Measurements from ENCODE around the gene THSD4.

THSD4 gene

DNA sequence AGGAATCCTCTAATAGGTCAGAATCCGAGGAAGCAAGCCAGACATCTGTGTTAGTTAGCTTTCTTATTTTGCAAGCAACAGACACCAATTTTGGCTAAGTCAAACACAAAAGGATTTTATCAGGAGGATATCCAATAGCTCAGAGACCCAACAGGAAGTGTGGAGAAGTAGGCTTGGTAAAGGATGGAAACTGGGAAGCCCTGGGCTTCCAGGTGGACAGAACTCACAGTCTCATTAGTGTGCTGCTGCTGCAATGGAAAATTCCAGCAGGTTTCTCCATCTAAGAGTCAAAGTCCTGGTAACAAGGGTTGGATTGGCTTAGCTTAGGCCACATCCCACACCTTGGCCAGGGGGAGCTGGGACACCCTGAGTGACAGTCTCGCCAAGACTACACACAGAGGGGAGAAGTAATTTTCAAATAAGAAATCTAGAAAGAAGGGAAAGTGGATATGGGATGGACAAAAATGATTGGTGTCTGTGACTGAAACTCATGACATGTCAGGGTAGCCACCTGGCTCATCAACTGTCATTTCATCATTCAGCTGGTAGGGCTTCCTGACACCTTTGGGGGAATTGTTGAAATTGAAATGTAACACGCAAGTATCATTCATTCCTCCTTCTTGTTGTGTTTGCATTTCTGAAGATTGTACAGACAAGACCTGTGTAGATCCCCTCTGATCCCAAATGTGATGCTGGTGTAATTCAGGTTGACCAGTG, 158.6 kb downstream of the THSD4 start:
- Histone ChIP-seq H3K36me3 (no peaks in the 10 kb centered on the region), H3K27ac (no peak overlapping the region), H3K27me3 (ENCODE audit: insufficient read depth, low read depth, severe bottlenecking) (no peaks in the 10 kb centered on the region), H3K9me3 (ENCODE audit: severe bottlenecking) (no peaks in the 10 kb centered on the region), H3K4me3 (ENCODE audit: low read depth, low read length) (no peak overlapping the region)
- no peak for DNase-seq
- TF ChIP-seq, protein P1, sequence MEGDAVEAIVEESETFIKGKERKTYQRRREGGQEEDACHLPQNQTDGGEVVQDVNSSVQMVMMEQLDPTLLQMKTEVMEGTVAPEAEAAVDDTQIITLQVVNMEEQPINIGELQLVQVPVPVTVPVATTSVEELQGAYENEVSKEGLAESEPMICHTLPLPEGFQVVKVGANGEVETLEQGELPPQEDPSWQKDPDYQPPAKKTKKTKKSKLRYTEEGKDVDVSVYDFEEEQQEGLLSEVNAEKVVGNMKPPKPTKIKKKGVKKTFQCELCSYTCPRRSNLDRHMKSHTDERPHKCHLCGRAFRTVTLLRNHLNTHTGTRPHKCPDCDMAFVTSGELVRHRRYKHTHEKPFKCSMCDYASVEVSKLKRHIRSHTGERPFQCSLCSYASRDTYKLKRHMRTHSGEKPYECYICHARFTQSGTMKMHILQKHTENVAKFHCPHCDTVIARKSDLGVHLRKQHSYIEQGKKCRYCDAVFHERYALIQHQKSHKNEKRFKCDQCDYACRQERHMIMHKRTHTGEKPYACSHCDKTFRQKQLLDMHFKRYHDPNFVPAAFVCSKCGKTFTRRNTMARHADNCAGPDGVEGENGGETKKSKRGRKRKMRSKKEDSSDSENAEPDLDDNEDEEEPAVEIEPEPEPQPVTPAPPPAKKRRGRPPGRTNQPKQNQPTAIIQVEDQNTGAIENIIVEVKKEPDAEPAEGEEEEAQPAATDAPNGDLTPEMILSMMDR (IDR thresholded peaks at IDR 0.05; ENCODE audit: low read depth, low read length), result no peak

DNA sequence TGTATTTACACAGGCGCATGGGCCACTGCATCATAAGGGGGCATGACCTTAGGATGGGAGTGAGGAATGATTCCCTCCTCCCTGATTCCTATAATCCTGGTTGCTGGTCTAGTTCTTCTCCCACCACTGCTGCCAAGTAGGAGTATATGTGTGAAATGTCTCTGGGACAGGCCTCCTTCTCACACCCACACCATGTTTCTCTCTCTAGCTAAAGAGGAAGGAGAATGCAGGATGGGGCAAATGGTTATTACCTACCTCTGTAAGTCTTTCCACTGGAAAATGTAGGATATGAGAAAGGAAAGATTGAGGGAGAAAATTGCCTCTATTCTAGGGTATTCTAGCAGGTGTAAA, 159.2 kb downstream of the THSD4 start:
- H3K4me3 ChIP-seq (ENCODE audit: low read depth, low read length), result no peak overlapping the region
- no peak overlapping the region for H3K27ac ChIP-seq
- H3K27me3 ChIP-seq (ENCODE audit: insufficient read depth, low read depth, severe bottlenecking), result no peaks in the 10 kb centered on the region
- DNase-seq, result no peak
- no peaks in the 10 kb centered on the region for H3K36me3 ChIP-seq
- H3K9me3 ChIP-seq (ENCODE audit: severe bottlenecking), result no peaks in the 10 kb centered on the region
- TF ChIP-seq, protein P1 (IDR thresholded peaks at IDR 0.05; ENCODE audit: low read depth, low read length), result no peak

DNA sequence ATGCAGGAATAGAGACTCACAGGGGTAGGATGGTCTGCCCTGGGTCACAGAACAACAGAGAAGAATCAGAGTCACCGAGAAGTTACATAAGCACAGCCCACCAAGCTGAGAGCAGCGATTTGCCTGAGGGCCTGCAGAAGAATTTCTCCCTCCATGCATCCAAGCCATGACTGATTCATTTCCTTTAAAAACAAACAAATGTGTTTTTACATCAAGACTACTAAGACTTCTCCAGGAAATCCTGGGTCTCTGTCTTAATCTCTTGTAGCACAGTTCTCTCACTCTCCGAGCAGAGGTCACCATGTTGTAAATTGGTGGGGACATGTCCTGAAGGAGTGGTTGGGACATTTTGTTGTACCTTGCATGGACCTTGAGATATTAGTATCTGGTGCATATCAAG, 159.8 kb downstream of the THSD4 start:
- Histone ChIP-seq H3K9me3 (ENCODE audit: severe bottlenecking) (no peaks in the 10 kb centered on the region), H3K36me3 (no peaks in the 10 kb centered on the region), H3K27me3 (ENCODE audit: insufficient read depth, low read depth, severe bottlenecking) (no peaks in the 10 kb centered on the region), H3K27ac (no peak overlapping the region), H3K4me3 (ENCODE audit: low read depth, low read length) (no peak overlapping the region)
- TF ChIP-seq, protein P1 (IDR thresholded peaks at IDR 0.05; ENCODE audit: low read depth, low read length), result no peak
- DNase-seq, result no peak

DNA sequence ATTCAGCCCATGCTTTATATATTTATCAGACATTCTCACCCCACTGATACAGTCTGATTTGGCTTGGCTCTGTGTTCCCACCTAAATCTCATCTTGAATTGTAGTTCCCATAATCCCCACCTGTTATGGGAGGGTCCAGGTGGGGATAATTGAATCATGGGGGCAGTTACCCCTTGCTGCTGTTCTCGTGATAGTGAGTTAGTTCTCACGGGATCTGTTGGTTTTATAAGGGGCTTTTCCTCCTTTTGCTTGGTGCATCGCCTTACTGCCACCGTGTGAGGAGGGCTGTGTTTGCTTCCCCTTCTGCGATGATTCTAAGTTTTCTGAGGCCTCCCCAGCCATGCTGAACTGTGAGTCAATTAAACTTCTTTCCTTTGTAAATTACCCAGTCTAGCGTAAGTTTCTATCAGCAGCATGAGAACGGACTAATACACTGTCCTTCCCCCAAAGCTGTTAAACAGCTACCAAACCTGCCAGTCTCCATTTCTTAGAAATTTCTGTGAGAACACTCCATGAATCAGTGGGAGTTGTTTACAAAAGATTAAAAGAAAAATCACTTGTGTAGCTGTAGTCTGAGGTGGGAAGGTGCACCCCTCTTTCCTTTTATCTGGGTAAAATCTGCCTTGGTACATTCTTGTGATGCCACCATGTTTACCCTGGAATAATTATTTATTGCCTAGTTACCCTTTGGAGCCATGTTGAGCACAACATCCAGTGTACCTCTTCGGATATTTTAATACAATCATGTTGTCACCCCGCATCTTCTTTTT, 160.5 kb downstream of the THSD4 start:
- no peaks in the 10 kb centered on the region for H3K36me3 ChIP-seq
- H3K27ac ChIP-seq, result no peak overlapping the region
- DNase-seq, result no peak
- TF ChIP-seq, protein P1 (IDR thresholded peaks at IDR 0.05; ENCODE audit: low read depth, low read length), result no peak
- no peak overlapping the region for H3K4me3 ChIP-seq (ENCODE audit: low read depth, low read length)
- no peaks in the 10 kb centered on the region for H3K27me3 ChIP-seq (ENCODE audit: insufficient read depth, low read depth, severe bottlenecking)
- H3K9me3 ChIP-seq (ENCODE audit: severe bottlenecking), result no peaks in the 10 kb centered on the region

DNA sequence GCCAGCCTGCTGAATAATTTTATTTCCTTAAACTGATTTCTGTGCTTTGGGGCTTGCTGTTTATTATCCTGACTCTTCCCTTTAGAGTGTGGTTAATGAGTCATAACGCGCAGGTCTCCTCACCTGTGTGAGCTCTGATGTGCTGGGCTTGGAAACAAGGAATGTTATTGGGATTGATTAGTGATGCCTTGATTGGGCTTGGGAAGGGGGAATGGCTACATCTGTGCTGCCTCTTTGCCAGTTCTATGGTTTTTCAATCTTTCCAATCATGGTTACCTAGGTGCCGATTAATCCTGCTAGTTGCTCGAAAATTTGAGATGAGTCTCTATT, 161.0 kb downstream of the THSD4 start:
- no peaks in the 10 kb centered on the region for H3K9me3 ChIP-seq (ENCODE audit: severe bottlenecking)
- H3K27me3 ChIP-seq (ENCODE audit: insufficient read depth, low read depth, severe bottlenecking), result no peaks in the 10 kb centered on the region
- no peak for DNase-seq
- H3K36me3 ChIP-seq, result no peaks in the 10 kb centered on the region
- H3K4me3 ChIP-seq (ENCODE audit: low read depth, low read length), result no peak overlapping the region
- TF ChIP-seq, protein P1 (IDR thresholded peaks at IDR 0.05; ENCODE audit: low read depth, low read length), result no peak
- no peak overlapping the region for H3K27ac ChIP-seq
